GM19452 (cell line): ENCODE measurements around the gene CDKN1B.
"Not testable (repeated sequence)": the region's sequence is repeated elsewhere in the genome, so short reads cannot be mapped to it uniquely, and the experiment has no call there.

Source experiments
- ATAC-seq: cut with Tn5 transposase; IDR thresholded peaks from one replicate; pipeline ENCODE4 v1.9.1; 2021; ENCODE audit not compliant: unreplicated experiment

Gene CDKN1B

GRCh38 chr12:12723681-12724420, 6.7 kb downstream of the CDKN1B start:
- no peak for ATAC-seq

- ATAC-seq: no peak
These were observed 7.4 kb downstream of the CDKN1B start for GRCh38 chr12:12724421-12725085.

- peak; percentile 53 for ATAC-seq
These were observed 8.2 kb downstream of the CDKN1B start for GRCh38 chr12:12725086-12725955.

- ATAC-seq: no peak
These were observed 8.9 kb downstream of the CDKN1B start for GRCh38 chr12:12725956-12726554.

DNA sequence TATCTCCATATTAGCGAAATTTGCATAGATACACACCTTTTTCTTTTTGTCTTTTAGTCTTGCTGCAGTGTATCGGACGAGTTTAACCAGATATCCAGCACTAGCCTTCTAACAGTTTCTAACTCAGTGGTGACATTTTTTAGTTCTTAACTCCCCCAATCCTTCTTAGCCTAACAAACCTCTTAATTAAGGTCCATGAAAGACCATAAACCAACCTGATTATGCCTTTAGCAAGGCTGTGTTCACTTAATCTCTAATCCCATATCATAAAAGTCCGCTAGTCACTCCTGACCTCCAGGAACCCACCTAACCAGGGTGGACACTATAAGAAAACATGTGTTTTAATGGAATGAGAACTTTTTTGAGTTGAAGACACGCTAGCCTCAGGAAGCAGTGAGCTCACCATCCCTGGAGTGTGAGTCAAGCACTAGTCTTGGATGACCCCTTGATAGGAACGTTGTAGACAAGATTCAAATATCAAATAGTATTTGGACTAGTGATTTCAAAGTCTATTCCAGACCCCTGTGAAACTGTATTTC, 9.5 kb downstream of the CDKN1B start:
- no peak for ATAC-seq

- ATAC-seq: no peak
These were observed 14.0 kb downstream of the CDKN1B start for GRCh38 chr12:12731178-12731577.

- ATAC-seq: no peak
These were observed 14.6 kb downstream of the CDKN1B start for GRCh38 chr12:12731785-12732184.

GRCh38 chr12:12733118-12733517, 15.9 kb downstream of the CDKN1B start:
- no peak for ATAC-seq

DNA sequence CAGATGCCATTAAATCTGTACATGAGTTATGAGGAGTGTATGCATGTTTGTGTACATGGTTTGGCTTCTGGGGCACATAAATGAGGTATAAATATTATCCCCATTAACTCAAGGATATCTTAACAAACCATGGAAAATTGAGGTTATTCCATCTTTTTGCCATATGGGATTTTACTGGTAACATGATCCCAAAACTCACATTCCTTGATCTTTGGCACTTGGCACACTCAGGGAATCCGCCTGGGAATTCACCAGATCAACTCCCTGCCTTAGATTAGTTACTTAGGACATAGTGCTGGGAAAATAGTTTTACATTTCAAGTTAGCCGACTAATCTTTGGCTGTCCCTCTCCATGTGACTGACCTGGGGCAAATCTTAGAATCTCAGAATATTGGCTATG, 16.9 kb downstream of the CDKN1B start:
- ATAC-seq: no peak

- ATAC-seq: no peak
These were observed 17.4 kb downstream of the CDKN1B start for GRCh38 chr12:12734561-12735071.

DNA sequence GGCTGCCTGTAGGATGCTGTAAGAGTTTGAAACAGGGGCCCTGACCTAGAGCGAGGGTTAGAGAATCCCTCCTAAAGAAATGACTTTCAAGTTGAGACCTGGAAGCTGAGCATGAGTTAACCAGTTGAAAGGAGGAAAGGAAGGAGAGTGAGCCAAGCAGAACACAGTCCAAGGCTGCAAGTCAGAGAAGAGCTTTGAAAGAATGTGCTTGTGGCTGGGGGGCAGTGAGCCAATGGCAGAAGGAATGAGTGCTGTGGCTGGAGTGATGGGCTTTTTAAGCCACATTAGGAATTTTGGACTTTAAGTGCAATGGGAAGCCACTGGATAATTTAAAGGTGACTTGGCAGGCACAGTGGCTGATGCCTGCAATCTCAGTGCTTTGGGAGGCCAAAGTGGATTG, 18.1 kb downstream of the CDKN1B start:
- ATAC-seq: no peak

DNA sequence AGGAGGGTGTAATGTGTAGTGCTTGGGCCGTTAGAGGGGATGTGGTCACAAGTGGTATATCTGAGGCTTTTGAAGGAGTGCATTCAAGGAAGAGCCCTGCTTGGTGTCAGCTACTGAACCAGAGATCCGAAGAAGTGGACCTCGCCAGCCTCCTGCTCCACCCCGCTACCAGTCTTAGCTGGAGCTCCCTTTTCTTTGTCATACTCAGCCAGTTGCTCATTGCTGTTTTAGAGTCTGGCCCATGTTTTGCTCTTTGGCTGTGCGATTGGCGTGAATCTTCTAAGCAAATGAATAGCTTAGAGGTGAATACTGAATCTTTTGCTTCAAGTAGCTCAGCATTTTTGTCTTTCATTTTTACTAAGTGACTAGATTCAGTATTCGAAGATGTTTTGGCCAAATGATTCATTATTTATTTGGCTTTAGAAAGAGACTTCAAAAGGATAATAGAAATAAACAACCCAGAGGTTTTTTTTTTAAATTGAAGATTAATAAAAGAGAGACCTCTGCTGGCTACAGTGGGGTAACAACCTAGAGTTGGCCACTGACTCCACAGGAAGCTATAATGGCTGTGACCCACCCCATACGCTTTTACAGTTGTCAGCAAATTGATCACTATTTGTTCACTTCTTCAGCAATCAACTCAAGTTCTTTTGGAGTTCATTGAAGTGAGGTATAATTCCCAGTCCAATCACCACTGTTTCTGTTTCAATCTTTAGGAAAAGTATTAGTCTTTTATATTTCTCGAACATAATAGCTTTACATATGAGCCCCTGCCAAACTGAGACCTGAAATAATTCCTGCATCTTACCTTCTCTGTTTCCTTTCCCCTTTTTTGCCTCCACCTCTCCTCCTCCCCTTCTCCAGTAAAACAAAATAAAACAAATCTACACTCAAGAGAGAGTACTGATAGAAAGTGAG, 19.9 kb downstream of the CDKN1B start:
- peak; percentile 83 for ATAC-seq

DNA sequence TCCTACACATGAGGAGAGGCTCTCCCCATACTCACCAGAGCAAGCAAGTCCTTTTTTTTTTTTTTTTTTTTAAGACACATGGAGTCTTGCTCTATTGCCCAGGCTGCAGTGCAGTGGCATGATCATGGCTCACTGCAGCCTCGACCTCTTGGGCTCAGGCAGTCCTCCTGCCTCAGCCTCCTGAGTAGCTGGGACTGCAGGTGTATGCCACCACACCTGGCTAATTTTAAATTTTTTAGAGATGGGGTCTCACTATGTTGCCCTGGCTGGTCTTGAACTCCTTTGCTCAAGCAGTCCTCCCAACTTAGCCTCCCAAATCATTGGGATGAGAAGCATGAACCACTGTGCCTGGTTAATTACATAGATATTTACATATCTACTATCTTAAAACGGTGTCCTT, 21.0 kb downstream of the CDKN1B start:
- ATAC-seq: not testable (repeated sequence)

DNA sequence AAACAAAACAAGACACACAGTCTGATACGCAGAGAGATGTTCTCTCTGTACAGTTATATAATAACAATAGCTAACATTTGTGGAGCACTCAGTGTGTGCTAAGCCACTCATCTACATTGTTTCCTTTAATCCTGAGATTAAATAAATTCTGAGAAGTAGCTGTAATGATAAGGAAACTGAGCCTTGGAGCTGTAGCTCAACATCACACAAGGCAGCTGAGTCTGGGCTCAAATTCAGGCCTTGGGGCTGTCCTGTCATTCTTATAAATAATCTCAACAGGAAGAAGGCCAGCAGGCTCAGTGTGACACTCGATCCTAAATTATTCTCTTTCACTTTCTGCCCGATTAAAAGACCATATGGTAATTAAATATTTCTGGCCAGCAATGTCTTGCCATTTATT, 24.5 kb downstream of the CDKN1B start:
- no peak for ATAC-seq

DNA sequence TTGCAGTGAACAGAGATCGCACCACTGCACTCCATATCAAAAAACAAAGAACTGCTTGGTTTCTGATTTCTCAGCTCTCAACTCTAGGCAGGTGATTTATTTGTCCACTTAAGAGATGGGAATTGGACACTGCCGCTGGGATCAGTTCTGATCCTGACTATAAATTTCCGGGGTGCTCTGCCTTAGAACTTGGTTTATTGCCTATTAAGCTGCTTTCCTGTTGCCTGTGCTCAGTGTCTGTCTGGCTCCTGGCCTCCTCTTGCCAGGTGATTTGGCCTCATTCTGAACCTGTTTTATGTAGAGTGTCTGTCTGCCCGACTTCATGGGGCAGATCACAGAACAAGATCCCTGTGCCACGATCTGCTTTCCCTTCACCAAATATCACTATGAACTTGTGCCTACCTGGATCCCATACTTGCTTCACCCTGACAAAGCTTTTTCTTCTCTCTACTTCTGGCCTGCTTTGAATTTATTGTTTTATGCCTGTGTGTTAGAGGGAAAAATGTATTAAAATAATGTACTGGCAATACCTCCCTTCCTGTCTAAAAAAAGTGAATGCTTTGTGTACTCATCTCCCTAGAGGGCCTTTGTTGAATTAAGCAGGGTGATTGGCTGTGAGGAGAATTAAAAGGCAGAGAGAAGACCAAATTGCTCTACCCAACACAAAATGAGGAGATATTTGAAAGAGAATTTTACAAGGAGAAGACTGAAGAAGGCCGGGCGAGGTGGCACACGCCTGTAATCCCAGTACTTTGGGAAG, 27.6 kb downstream of the CDKN1B start:
- no peak for ATAC-seq

- no peak for ATAC-seq
These were observed 28.5 kb downstream of the CDKN1B start for GRCh38 chr12:12745576-12746211.

DNA sequence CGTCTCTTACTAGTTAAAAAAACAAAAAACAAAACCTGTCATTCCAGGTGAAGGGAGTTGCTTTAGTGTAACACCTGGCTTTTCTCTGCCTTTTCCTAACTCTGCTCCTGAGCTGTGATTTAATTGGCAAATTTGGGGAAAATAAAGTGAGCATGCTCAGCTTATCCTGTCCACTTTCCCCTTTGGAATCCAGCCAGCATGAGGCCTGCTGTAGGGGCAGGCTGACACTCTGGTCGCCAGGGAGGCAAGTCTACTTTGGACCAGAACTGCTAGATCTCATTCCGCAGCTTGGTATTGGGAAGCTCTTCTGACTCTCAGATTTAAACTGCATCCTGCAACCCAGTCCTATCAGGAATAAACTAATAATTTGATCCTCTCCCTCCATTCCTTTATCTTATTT, 30.1 kb downstream of the CDKN1B start:
- ATAC-seq: no peak

- ATAC-seq: no peak
These were observed 30.9 kb downstream of the CDKN1B start for GRCh38 chr12:12748044-12748443.

- no peak for ATAC-seq
These were observed 32.3 kb downstream of the CDKN1B start for GRCh38 chr12:12749433-12749832.
